Measurements from ENCODE around the gene PWP2.
"Not testable (repeated sequence)": the region's sequence is repeated elsewhere in the genome, so short reads cannot be mapped to it uniquely, and the experiment has no call there.

PWP2 gene

DNA sequence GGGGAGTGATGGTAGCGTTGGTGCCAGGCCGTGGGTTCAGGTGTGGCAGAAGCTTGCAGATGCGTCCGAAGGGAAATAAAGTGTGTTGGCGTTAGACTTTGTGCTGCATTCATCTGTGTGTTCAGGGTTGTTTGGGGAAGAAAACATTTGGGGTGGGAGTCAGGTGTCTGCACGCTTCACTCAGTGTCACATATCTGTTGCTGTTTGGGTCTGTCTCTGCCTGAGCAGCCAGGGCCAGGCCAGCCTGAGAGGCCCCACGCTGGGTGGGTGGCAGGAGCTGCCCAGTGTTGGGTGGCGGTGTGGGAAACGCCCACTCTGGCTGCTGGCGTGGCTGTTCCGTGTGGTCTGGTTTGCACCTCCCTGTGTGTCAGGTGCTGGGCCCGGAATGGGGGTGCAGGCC, 38.4 kb downstream of the PWP2 start:
- H3K4me3 ChIP-seq (IDR thresholded peaks at IDR 0.05; ENCODE audit: insufficient read depth, low read depth, low read length); H3K4me1 ChIP-seq (ENCODE audit: low read depth, poor library complexity, severe bottlenecking); H3K4me2 ChIP-seq; H3K27ac ChIP-seq; H3K79me2 ChIP-seq (ENCODE audit: insufficient read depth, low read depth); H4K20me1 ChIP-seq (ENCODE audit: insufficient read depth); H3K9ac ChIP-seq; H2AFZ ChIP-seq (ENCODE audit: low read depth); H3K36me3 ChIP-seq (ENCODE audit: insufficient read depth); H3K27me3 ChIP-seq (ENCODE audit: insufficient read depth, low read depth): not testable (repeated sequence)

GRCh38 chr21:44147108-44147507, 39.9 kb downstream of the PWP2 start:
- not testable (repeated sequence) for H3K4me1 ChIP-seq (ENCODE audit: low read depth, poor library complexity, severe bottlenecking); H3K27me3 ChIP-seq (ENCODE audit: insufficient read depth, low read depth); H3K4me3 ChIP-seq (IDR thresholded peaks at IDR 0.05; ENCODE audit: insufficient read depth, low read depth, low read length); H3K36me3 ChIP-seq (ENCODE audit: insufficient read depth); H4K20me1 ChIP-seq (ENCODE audit: insufficient read depth); H3K9ac ChIP-seq; H2AFZ ChIP-seq (ENCODE audit: low read depth); H3K27ac ChIP-seq; H3K79me2 ChIP-seq (ENCODE audit: insufficient read depth, low read depth); H3K4me2 ChIP-seq

DNA sequence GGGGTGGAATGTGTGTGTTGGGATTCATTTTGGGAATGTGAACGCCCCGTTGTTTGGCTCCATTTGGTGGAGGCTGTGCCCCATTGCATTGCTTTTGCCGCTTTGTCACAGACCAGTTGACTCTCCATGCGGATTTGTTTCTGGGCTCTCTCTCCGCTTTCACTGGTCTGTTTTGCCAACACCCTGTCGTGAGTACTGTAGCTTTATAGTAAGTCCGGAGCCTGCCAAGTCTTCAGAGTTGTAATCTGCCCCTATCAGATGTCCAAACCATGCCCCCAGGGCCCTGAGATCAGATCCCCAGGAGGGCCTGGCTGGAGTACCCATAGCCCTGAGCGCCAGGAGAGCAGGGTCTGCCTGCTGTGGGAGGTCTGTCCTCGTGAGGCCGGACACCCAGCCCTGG, 43.1 kb downstream of the PWP2 start:
- H3K79me2 ChIP-seq (ENCODE audit: insufficient read depth, low read depth); H3K9ac ChIP-seq; H3K27ac ChIP-seq; H2AFZ ChIP-seq (ENCODE audit: low read depth); H3K4me1 ChIP-seq (ENCODE audit: low read depth, poor library complexity, severe bottlenecking); H3K4me2 ChIP-seq; H3K27me3 ChIP-seq (ENCODE audit: insufficient read depth, low read depth); H3K36me3 ChIP-seq (ENCODE audit: insufficient read depth); H4K20me1 ChIP-seq (ENCODE audit: insufficient read depth); H3K4me3 ChIP-seq (IDR thresholded peaks at IDR 0.05; ENCODE audit: insufficient read depth, low read depth, low read length): not testable (repeated sequence)

DNA sequence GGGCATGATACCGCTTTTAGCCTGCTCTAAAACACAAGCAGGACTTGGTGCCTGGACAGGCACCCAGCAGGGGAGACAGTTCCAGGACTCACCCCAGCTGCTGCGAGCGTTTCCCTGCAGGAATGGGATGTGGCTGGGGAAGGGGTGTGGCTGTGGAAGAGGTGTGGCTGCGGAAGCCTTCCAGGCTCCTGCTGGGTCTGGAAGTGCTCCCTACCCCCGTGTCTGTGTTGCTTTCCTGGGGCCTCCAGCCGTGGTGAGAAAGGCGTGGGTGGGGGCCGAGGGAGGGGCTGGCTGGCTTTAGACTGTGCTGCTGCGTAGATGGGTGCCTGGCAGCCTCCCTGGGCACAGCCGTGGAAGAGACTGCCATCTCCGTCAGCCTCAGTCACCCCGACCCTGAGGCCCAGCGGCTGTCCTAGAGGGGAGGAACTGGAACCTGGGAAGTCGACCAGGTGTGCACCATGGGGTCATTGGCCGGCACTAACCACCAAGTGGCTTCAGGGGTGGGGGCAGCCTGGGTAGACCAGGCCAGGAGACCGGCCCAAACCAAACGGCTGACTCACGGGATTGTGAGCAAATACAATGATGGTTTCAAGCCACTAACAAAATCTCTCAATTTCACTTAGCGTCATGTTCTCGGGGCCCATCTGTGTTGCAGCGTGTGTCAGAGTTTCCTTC, 46.2 kb downstream of the PWP2 start:
- not testable (repeated sequence) for H2AFZ ChIP-seq (ENCODE audit: low read depth); H3K79me2 ChIP-seq (ENCODE audit: insufficient read depth, low read depth); H3K27me3 ChIP-seq (ENCODE audit: insufficient read depth, low read depth); H3K4me3 ChIP-seq (IDR thresholded peaks at IDR 0.05; ENCODE audit: insufficient read depth, low read depth, low read length); H4K20me1 ChIP-seq (ENCODE audit: insufficient read depth); H3K4me2 ChIP-seq; H3K36me3 ChIP-seq (ENCODE audit: insufficient read depth); H3K4me1 ChIP-seq (ENCODE audit: low read depth, poor library complexity, severe bottlenecking)
- Histone ChIP-seq H3K9ac (0 out of 2 replicates have a peak overlapping the region, but pooled peaks have one; percentile 47), H3K27ac (peak overlapping the region; percentile 81)

DNA sequence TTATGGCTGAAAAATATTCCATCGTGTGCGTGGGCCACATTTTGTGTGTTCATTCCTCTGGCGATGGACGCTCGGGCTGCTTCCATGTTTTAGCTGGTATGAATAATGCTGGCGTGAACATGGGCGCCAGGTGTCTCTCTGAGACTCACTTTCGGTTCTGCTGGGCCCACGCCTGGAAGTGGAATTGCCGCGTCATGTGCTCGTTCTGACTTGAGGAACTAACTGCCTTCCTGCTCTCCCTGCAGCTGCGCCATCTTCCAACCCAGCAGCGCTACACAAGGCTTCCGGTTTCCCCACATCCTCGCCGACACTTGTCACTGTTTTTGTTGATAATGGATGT, 46.7 kb downstream of the PWP2 start:
- H3K27ac ChIP-seq: peak overlapping the region; percentile 81

GRCh38 chr21:44154816-44155230, 47.6 kb downstream of the PWP2 start:
- not testable (repeated sequence) for H3K79me2 ChIP-seq (ENCODE audit: insufficient read depth, low read depth); H3K27me3 ChIP-seq (ENCODE audit: insufficient read depth, low read depth); H3K4me3 ChIP-seq (IDR thresholded peaks at IDR 0.05; ENCODE audit: insufficient read depth, low read depth, low read length); H3K4me1 ChIP-seq (ENCODE audit: low read depth, poor library complexity, severe bottlenecking); H3K9ac ChIP-seq; H2AFZ ChIP-seq (ENCODE audit: low read depth); H4K20me1 ChIP-seq (ENCODE audit: insufficient read depth); H3K27ac ChIP-seq; H3K4me2 ChIP-seq; H3K36me3 ChIP-seq (ENCODE audit: insufficient read depth)

More for the DNA sequence above, 46.7 kb downstream of the PWP2 start:
- not testable (repeated sequence) for H3K36me3 ChIP-seq (ENCODE audit: insufficient read depth); H3K27me3 ChIP-seq (ENCODE audit: insufficient read depth, low read depth); H3K4me1 ChIP-seq (ENCODE audit: low read depth, poor library complexity, severe bottlenecking); H2AFZ ChIP-seq (ENCODE audit: low read depth); H3K4me3 ChIP-seq (IDR thresholded peaks at IDR 0.05; ENCODE audit: insufficient read depth, low read depth, low read length); H3K79me2 ChIP-seq (ENCODE audit: insufficient read depth, low read depth); H3K4me2 ChIP-seq; H4K20me1 ChIP-seq (ENCODE audit: insufficient read depth)
- 0 out of 2 replicates have a peak overlapping the region, but pooled peaks have one; percentile 47 for H3K9ac ChIP-seq

GRCh38 chr21:44155231-44155993, 48.2 kb downstream of the PWP2 start:
- not testable (repeated sequence) for H3K4me3 ChIP-seq (IDR thresholded peaks at IDR 0.05; ENCODE audit: insufficient read depth, low read depth, low read length); H3K36me3 ChIP-seq (ENCODE audit: insufficient read depth)

GRCh38 chr21:44155994-44156380, 48.8 kb downstream of the PWP2 start:
- not testable (repeated sequence) for H3K79me2 ChIP-seq (ENCODE audit: insufficient read depth, low read depth); H3K27me3 ChIP-seq (ENCODE audit: insufficient read depth, low read depth); H3K36me3 ChIP-seq (ENCODE audit: insufficient read depth); H3K4me1 ChIP-seq (ENCODE audit: low read depth, poor library complexity, severe bottlenecking); H4K20me1 ChIP-seq (ENCODE audit: insufficient read depth); H3K9ac ChIP-seq; H3K27ac ChIP-seq; H3K4me3 ChIP-seq (IDR thresholded peaks at IDR 0.05; ENCODE audit: insufficient read depth, low read depth, low read length); H3K4me2 ChIP-seq; H2AFZ ChIP-seq (ENCODE audit: low read depth)

More at GRCh38 chr21:44155231-44155993, 48.2 kb downstream of the PWP2 start:
- H3K27ac ChIP-seq; H3K4me1 ChIP-seq (ENCODE audit: low read depth, poor library complexity, severe bottlenecking); H3K9ac ChIP-seq; H3K4me2 ChIP-seq; H2AFZ ChIP-seq (ENCODE audit: low read depth); H3K27me3 ChIP-seq (ENCODE audit: insufficient read depth, low read depth); H3K79me2 ChIP-seq (ENCODE audit: insufficient read depth, low read depth); H4K20me1 ChIP-seq (ENCODE audit: insufficient read depth): not testable (repeated sequence)

DNA sequence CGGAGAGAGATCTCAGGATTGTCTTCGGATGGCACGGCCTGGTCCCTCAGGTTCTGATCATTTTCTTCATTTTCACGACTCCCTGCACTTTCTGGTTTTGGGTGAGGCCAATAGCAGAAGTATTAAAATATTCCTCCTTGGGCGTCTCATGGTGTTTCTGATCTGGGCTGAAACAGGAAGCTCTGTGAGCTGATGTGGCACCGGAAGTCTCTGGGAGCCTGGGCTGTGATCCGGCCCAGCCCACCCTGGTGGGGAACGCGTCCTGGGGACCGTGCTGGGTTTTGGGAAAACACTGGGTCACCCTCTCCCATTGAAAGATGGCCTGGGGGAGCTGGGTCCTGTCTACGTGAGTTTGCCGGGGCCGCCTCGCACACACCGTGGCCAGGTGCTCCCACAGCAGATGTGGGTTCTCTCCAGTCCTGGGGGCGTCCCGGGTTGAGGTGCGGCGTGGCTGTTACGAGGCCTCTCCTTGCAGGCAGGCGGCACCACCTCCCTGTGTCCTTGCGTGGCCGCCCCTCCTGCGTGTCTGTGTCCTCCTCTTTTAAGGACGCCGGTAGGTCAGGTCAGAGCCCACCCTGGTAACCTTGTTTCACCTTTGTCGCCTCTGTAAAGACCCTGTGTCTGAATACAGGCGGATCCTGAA, 50.4 kb downstream of the PWP2 start:
- H3K27ac ChIP-seq; H3K4me2 ChIP-seq; H3K27me3 ChIP-seq (ENCODE audit: insufficient read depth, low read depth); H3K4me1 ChIP-seq (ENCODE audit: low read depth, poor library complexity, severe bottlenecking); H3K4me3 ChIP-seq (IDR thresholded peaks at IDR 0.05; ENCODE audit: insufficient read depth, low read depth, low read length); H3K36me3 ChIP-seq (ENCODE audit: insufficient read depth); H4K20me1 ChIP-seq (ENCODE audit: insufficient read depth); H3K79me2 ChIP-seq (ENCODE audit: insufficient read depth, low read depth); H3K9ac ChIP-seq; H2AFZ ChIP-seq (ENCODE audit: low read depth): not testable (repeated sequence)

DNA sequence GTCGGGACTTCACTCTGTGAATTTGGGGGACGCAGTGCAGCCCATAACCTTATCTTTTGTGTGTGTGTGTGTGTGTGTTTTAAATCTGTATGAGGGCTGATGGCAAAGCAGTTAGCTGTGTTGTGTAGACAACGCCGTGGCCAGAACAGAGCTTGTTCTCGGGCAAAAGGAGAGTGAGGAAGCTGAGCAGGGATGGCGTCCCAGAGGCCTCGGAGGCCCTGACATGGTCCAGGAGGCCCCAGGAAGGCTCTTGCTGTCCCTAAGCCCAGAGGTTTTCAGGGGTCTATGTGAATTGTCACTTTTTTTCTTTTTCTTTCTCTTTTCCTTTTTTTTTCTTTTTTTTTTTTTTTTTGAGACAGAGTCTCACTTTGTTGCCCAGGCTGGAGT, 50.9 kb downstream of the PWP2 start:
- H3K9ac ChIP-seq; H3K27me3 ChIP-seq (ENCODE audit: insufficient read depth, low read depth); H4K20me1 ChIP-seq (ENCODE audit: insufficient read depth); H3K4me3 ChIP-seq (IDR thresholded peaks at IDR 0.05; ENCODE audit: insufficient read depth, low read depth, low read length); H3K79me2 ChIP-seq (ENCODE audit: insufficient read depth, low read depth); H3K4me1 ChIP-seq (ENCODE audit: low read depth, poor library complexity, severe bottlenecking); H3K27ac ChIP-seq; H3K36me3 ChIP-seq (ENCODE audit: insufficient read depth); H3K4me2 ChIP-seq; H2AFZ ChIP-seq (ENCODE audit: low read depth): not testable (repeated sequence)
